Measurements from ENCODE around the gene ABHD8.

Gene ABHD8

GRCh38 chr19:17333611-17334413 is 30.6 kb upstream of the ABHD8 start:
- ChIA-PET POLR2A (interaction anchor here (1.1 to 9.3 kb wide), 6 partner anchors 9 to 118 kb away, joined by 3 to 107 read pairs (median 6); partner anchors contain the start of genes DDA1, MRPL34 and USE1), CTCF (interaction anchor here (1.5 to 2.0 kb wide), 2 partner anchors 29 to 60 kb away, joined by 4 to 6 read pairs; partner anchors contain the start of genes CCDC194 and MRPL34)
- no peak for DNase-seq (ENCODE audit: extremely low spot score)
- TF ChIP-seq FOXK2 (IDR thresholded peaks at IDR 0.05) (no peak), SP1 (IDR thresholded peaks at IDR 0.05) (no peak), TARDBP (IDR thresholded peaks at IDR 0.05) (no peak), LEF1 (IDR thresholded peaks at IDR 0.05; ENCODE audit: borderline replicate concordance) (no peak), NFRKB (IDR thresholded peaks at IDR 0.05) (no peak), BHLHE40 (IDR thresholded peaks at IDR 0.05; ENCODE audit: borderline replicate concordance) (no peak), HDGF (IDR thresholded peaks at IDR 0.05; ENCODE audit: borderline replicate concordance) (no peak), ELF4 (IDR thresholded peaks at IDR 0.05) (no peak), PKNOX1 (IDR thresholded peaks at IDR 0.05) (no peak), CTBP1 (IDR thresholded peaks at IDR 0.05; ENCODE audit: borderline replicate concordance) (no peak), ARNT (IDR thresholded peaks at IDR 0.05) (no peak), FOXA1 (IDR thresholded peaks at IDR 0.05) (no peak), FOXM1 (IDR thresholded peaks at IDR 0.05; ENCODE audit: borderline replicate concordance) (no peak), SUZ12 (IDR thresholded peaks at IDR 0.05) (no peak), ZNF384 (IDR thresholded peaks at IDR 0.05) (no peak), L3MBTL2 (conservative IDR thresholded peaks at IDR 0.05) (no peak)

GRCh38 chr19:17332677-17333581 is 29.7 kb upstream of the ABHD8 start:
- ChIA-PET POLR2A (interaction anchor here (0.6 to 9.3 kb wide), 11 partner anchors 8 to 601 kb away, joined by 3 to 107 read pairs (median 4); partner anchors contain the start of genes DDA1, MRPL34 and USE1), CTCF (interaction anchor here (1.1 to 2.0 kb wide), 2 partner anchors 28 to 40 kb away, joined by 5 to 6 read pairs; partner anchors contain the start of gene MRPL34)
- peak; percentile 95 for DNase-seq (ENCODE audit: extremely low spot score)
- TF ChIP-seq SUZ12 (IDR thresholded peaks at IDR 0.05) (no peak), ZNF384 (IDR thresholded peaks at IDR 0.05) (no peak), HDGF (IDR thresholded peaks at IDR 0.05; ENCODE audit: borderline replicate concordance) (peak; percentile 100), FOXA1 (IDR thresholded peaks at IDR 0.05) (no peak), ARNT (IDR thresholded peaks at IDR 0.05) (no peak), CTBP1 (IDR thresholded peaks at IDR 0.05; ENCODE audit: borderline replicate concordance) (no peak), SP1 (IDR thresholded peaks at IDR 0.05) (peak; percentile 93), BHLHE40 (IDR thresholded peaks at IDR 0.05; ENCODE audit: borderline replicate concordance) (no peak), PKNOX1 (IDR thresholded peaks at IDR 0.05) (peak; percentile 83), L3MBTL2 (conservative IDR thresholded peaks at IDR 0.05) (peak; percentile 31), TARDBP (IDR thresholded peaks at IDR 0.05) (no peak), ELF4 (IDR thresholded peaks at IDR 0.05) (no peak; the same call in 1 of the 2 replicates), FOXK2 (IDR thresholded peaks at IDR 0.05) (no peak), FOXM1 (IDR thresholded peaks at IDR 0.05; ENCODE audit: borderline replicate concordance) (no peak), NFRKB (IDR thresholded peaks at IDR 0.05) (no peak), LEF1 (IDR thresholded peaks at IDR 0.05; ENCODE audit: borderline replicate concordance) (no peak)

- no peak for DNase-seq (ENCODE audit: extremely low spot score)
- ChIA-PET CTCF (interaction anchor here (1.1 to 2.0 kb wide), 2 partner anchors 27 to 39 kb away, joined by 5 to 6 read pairs; partner anchors contain the start of gene MRPL34), POLR2A (interaction anchor here (0.6 to 9.3 kb wide), 8 partner anchors 9 to 601 kb away, joined by 3 to 107 read pairs (median 6); partner anchors contain the start of genes DDA1, MRPL34 and USE1)
- TF ChIP-seq FOXM1 (IDR thresholded peaks at IDR 0.05; ENCODE audit: borderline replicate concordance), result no peak
- TF ChIP-seq PKNOX1 (IDR thresholded peaks at IDR 0.05), result no peak
- no peak for TF ChIP-seq TARDBP (IDR thresholded peaks at IDR 0.05)
- no peak; the same call in 1 of the 2 replicates for TF ChIP-seq HDGF (IDR thresholded peaks at IDR 0.05; ENCODE audit: borderline replicate concordance)
- TF ChIP-seq ELF4 (IDR thresholded peaks at IDR 0.05), result no peak
- TF ChIP-seq ZNF384 (IDR thresholded peaks at IDR 0.05), result no peak
- no peak for TF ChIP-seq FOXK2 (IDR thresholded peaks at IDR 0.05)
- no peak for TF ChIP-seq SUZ12 (IDR thresholded peaks at IDR 0.05)
- no peak for TF ChIP-seq L3MBTL2 (conservative IDR thresholded peaks at IDR 0.05)
- TF ChIP-seq NFRKB (IDR thresholded peaks at IDR 0.05), result no peak
- TF ChIP-seq FOXA1 (IDR thresholded peaks at IDR 0.05), result no peak
- no peak for TF ChIP-seq ARNT (IDR thresholded peaks at IDR 0.05)
- no peak for TF ChIP-seq CTBP1 (IDR thresholded peaks at IDR 0.05; ENCODE audit: borderline replicate concordance)
- no peak for TF ChIP-seq LEF1 (IDR thresholded peaks at IDR 0.05; ENCODE audit: borderline replicate concordance)
- no peak for TF ChIP-seq BHLHE40 (IDR thresholded peaks at IDR 0.05; ENCODE audit: borderline replicate concordance)
- TF ChIP-seq SP1 (IDR thresholded peaks at IDR 0.05), result no peak
These were observed 29.1 kb upstream of the ABHD8 start for GRCh38 chr19:17332360-17332676.

GRCh38 chr19:17331045-17331558 is 27.9 kb upstream of the ABHD8 start:
- DNase-seq (ENCODE audit: extremely low spot score), result no peak
- ChIA-PET CTCF (interaction anchor here (0.5 kb wide), 1 partner anchor 11 kb away, joined by 3 read pairs; no protein-coding TSS in a partner anchor), POLR2A (interaction anchor here (9.3 kb wide), 1 partner anchor 23 kb away, joined by 107 read pairs; the partner anchor contains the start of genes DDA1 and MRPL34)
- TF ChIP-seq CTBP1 (IDR thresholded peaks at IDR 0.05; ENCODE audit: borderline replicate concordance), result no peak
- TF ChIP-seq HDGF (IDR thresholded peaks at IDR 0.05; ENCODE audit: borderline replicate concordance), result no peak
- no peak for TF ChIP-seq LEF1 (IDR thresholded peaks at IDR 0.05; ENCODE audit: borderline replicate concordance)
- no peak for TF ChIP-seq FOXM1 (IDR thresholded peaks at IDR 0.05; ENCODE audit: borderline replicate concordance)
- no peak for TF ChIP-seq ELF4 (IDR thresholded peaks at IDR 0.05)
- TF ChIP-seq BHLHE40 (IDR thresholded peaks at IDR 0.05; ENCODE audit: borderline replicate concordance), result no peak
- TF ChIP-seq SUZ12 (IDR thresholded peaks at IDR 0.05), result no peak
- no peak for TF ChIP-seq ARNT (IDR thresholded peaks at IDR 0.05)
- no peak for TF ChIP-seq PKNOX1 (IDR thresholded peaks at IDR 0.05)
- no peak for TF ChIP-seq FOXA1 (IDR thresholded peaks at IDR 0.05)

All from HEK293T (cell line).